Panc1 (cell line): ENCODE results near the gene TMEM258. TPM values are rescaled to one million over a fixed set of nuclear protein-coding genes. Genes with fewer than 3 reads are reported as not detected.
A peak's percentile ranks its signal among the peaks of the same experiment; 100 is the strongest.

Experiments
- ATAC-seq: fragments of 200-7000 bp; cut with Tn5 transposase; 2 replicates; pipeline ENCODE4 v1.9.1; 2020; ENCODE audit warnings: mild to moderate bottlenecking, moderate library complexity
- BruUV-seq: library from RNA; stranded (reverse); fragments of 400-500 nt; replicated peaks from 2 replicates; lab custom pipeline; 2021; lab: Mats Ljungman, UMichigan
- CTCF ChIA-PET: fragments of 300-600 bp; sonication (Branson Sonifier 250); formaldehyde crosslinking; loops from one replicate; lab custom pipeline; 2022; ENCODE audit warnings: antibody characterized with exemption; lab: Charles Lee
- POLR2A ChIA-PET: fragments of 300-600 bp; sonication (Branson Sonifier 250); formaldehyde crosslinking; loops from one replicate; lab custom pipeline; 2022; ENCODE audit warnings: antibody characterized with exemption; lab: Charles Lee
- DNase-seq: peaks from one replicate; pipeline ENCODE4 v3.0.0-alpha.2; 2010; ENCODE audit warnings: low read depth, low spot score
- H3K27ac ChIP-seq: 2 replicates; pipeline ENCODE4 v1.5.1; 2011; ENCODE audit warnings: mild to moderate bottlenecking, low read length, inconsistent platforms
- H3K27me3 ChIP-seq: fragments of 200-500 bp; sonication (Bioruptor generic); 2 replicates; pipeline ENCODE4 v1.6.0; 2014; ENCODE audit warnings: low read length, inconsistent platforms; ENCODE audit not compliant: control insufficient read depth, insufficient read depth
- H3K36me3 ChIP-seq: fragments of 200-500 bp; sonication (Bioruptor generic); 2 replicates; pipeline ENCODE4 v1.5.1; 2014; ENCODE audit warnings: inconsistent platforms, mild to moderate bottlenecking, low read length, moderate library complexity; ENCODE audit not compliant: control insufficient read depth, insufficient read depth
- H3K4me1 ChIP-seq: 2 replicates; pipeline ENCODE4 v1.5.1; 2011; ENCODE audit warnings: inconsistent platforms, mild to moderate bottlenecking, low read length, moderate library complexity; ENCODE audit not compliant: control insufficient read depth, insufficient read depth
- H3K4me3 ChIP-seq, 2 experiments: 2 replicates each; pipeline ENCODE4 v1.5.1; 2011 to 2012; ENCODE audit warnings: low read depth in 2 of 2, low read length in 2 of 2, mild to moderate bottlenecking in 2 of 2, inconsistent platforms in 1 of 2, moderate library complexity in 1 of 2
- H3K9me3 ChIP-seq: fragments of 200-500 bp; sonication (Bioruptor generic); 2 replicates; pipeline ENCODE4 v1.5.1; 2014; ENCODE audit warnings: low read depth, mild to moderate bottlenecking, inconsistent platforms, low read length, moderate library complexity; ENCODE audit not compliant: control insufficient read depth, insufficient read depth
- CTCF ChIP-seq: fragments of 450-650 bp; IDR thresholded peaks from 2 replicates; pipeline ENCODE4 v1.5.1; 2017; ENCODE audit warnings: mild to moderate bottlenecking
- POLR2AphosphoS5 ChIP-seq: IDR thresholded peaks from 2 replicates; pipeline ENCODE4 v1.6.1; 2012; ENCODE audit warnings: mild to moderate bottlenecking, low read depth, low read length, moderate library complexity
- REST ChIP-seq, 2 experiments: IDR thresholded peaks; 2 replicates each; pipeline ENCODE4 v1.6.1; 2011 to 2012; ENCODE audit warnings: low read depth in 2 of 2, control low read depth in 1 of 2, low read length in 1 of 2, mild to moderate bottlenecking in 1 of 2, moderate library complexity in 1 of 2; ENCODE audit not compliant: insufficient read depth in 1 of 2
- SIN3A ChIP-seq: IDR thresholded peaks from 2 replicates; pipeline ENCODE4 v1.6.1; 2012; ENCODE audit warnings: low read depth, mild to moderate bottlenecking, low read length, moderate library complexity, borderline replicate concordance; ENCODE audit not compliant: insufficient read depth
- TCF7L2 ChIP-seq: IDR thresholded peaks from 2 replicates; pipeline ENCODE4 v1.6.1; 2011; ENCODE audit warnings: mild to moderate bottlenecking, low read depth, low read length, inconsistent platforms
- in situ Hi-C: cut with HindIII; loops from 2 replicates; pipeline ENCODE4 v1.10.0; 2016; ENCODE audit warnings: low sequenced_read_pairs, low pct_unique_long_range_greater_than_20kb
- intact Hi-C: fragments of 100-400 bp; cut with micrococcal nuclease; formaldehyde crosslinking; loops from one replicate; pipeline ENCODE4 v1.10.0; 2022; ENCODE audit not compliant: unreplicated experiment
- total RNA-seq: library from RNA; stranded (reverse); gene quantifications from one replicate; pipeline ENCODE4 v1.2.1, GENCODE V29; 2021; ENCODE audit not compliant: unreplicated experiment

TMEM258 gene
- total RNA-seq, 1 experiment from 2014 or later = 139 TPM

GRCh38 chr11:61797263-61797944, 5.0 kb upstream of the TMEM258 start:
- DNase-seq = peak; percentile 67
- ChIA-PET POLR2A (interaction anchor here (0.5 to 1.3 kb wide), 5 partner anchors 16 to 1517 kb away, joined by 3 to 6 read pairs (median 3); no protein-coding TSS in a partner anchor), CTCF (interaction anchor here (0.6 to 1.4 kb wide), 10 partner anchors 8 to 369 kb away, joined by 3 to 10 read pairs (median 7); no protein-coding TSS in a partner anchor)
- H3K27me3 ChIP-seq = no peaks in the 10 kb centered on the region
- BruUV-seq = no TSS peak
- intact Hi-C loops (loop anchor here (2.0 kb wide), 1 partner anchor 47 kb away; no protein-coding TSS in a partner anchor), in situ Hi-C loops (no loop called here)
- H3K4me1 ChIP-seq = peaks cover 9% of the 10 kb centered on the region; the same call in 1 of the 2 replicates
- no peaks in the 10 kb centered on the region for H3K9me3 ChIP-seq
- no peak for ATAC-seq
- 0 out of 2 replicates have a peak overlapping the region, but pooled peaks have one; percentile 27 for H3K27ac ChIP-seq
- H3K36me3 ChIP-seq = peaks cover 12% of the 10 kb centered on the region
- TF ChIP-seq POLR2AphosphoS5 = peak; percentile 50; the same call in 1 of the 2 replicates
- no peak for TF ChIP-seq SIN3A
- no peak for TF ChIP-seq REST (IDR thresholded peaks at IDR 0.05; ENCODE audit: insufficient read depth in 1 of 2, low read depth in 2 of 2, low read length in 1 of 2)
- TF ChIP-seq TCF7L2 = no peak
- TF ChIP-seq CTCF = peak; percentile 82
- no peak overlapping the region for H3K4me3 ChIP-seq

GRCh38 chr11:61795876-61796526, 3.6 kb upstream of the TMEM258 start:
- H3K27me3 ChIP-seq = no peaks in the 10 kb centered on the region
- H3K27ac ChIP-seq = no peak overlapping the region
- ATAC-seq (no peak), DNase-seq (no peak)
- in situ Hi-C loops = no loop called here
- no peaks in the 10 kb centered on the region for H3K9me3 ChIP-seq
- H3K4me3 ChIP-seq = no peak overlapping the region
- BruUV-seq = no TSS peak
- TF ChIP-seq TCF7L2 = no peak
- no peak for TF ChIP-seq SIN3A
- no peak for TF ChIP-seq CTCF
- TF ChIP-seq POLR2AphosphoS5 = no peak
- no peak for TF ChIP-seq REST (IDR thresholded peaks at IDR 0.05; ENCODE audit: insufficient read depth in 1 of 2, low read depth in 2 of 2, low read length in 1 of 2)
- peaks cover 7% of the 10 kb centered on the region for H3K36me3 ChIP-seq
- intact Hi-C loops = loop anchor here (2.0 kb wide), 1 partner anchor 49 kb away; no protein-coding TSS in a partner anchor
- peaks cover 13% of the 10 kb centered on the region for H3K4me1 ChIP-seq
- ChIA-PET CTCF (interaction anchor here (1.0 to 1.2 kb wide), 2 partner anchors 12 to 286 kb away, joined by 7 to 8 read pairs; no protein-coding TSS in a partner anchor), POLR2A (no interaction called here)
